ENCODE data around the gene CRYBB3.
"Not testable (repeated sequence)": the region's sequence is repeated elsewhere in the genome, so short reads cannot be mapped to it uniquely, and the experiment has no call there.

CRYBB3 gene

DNA sequence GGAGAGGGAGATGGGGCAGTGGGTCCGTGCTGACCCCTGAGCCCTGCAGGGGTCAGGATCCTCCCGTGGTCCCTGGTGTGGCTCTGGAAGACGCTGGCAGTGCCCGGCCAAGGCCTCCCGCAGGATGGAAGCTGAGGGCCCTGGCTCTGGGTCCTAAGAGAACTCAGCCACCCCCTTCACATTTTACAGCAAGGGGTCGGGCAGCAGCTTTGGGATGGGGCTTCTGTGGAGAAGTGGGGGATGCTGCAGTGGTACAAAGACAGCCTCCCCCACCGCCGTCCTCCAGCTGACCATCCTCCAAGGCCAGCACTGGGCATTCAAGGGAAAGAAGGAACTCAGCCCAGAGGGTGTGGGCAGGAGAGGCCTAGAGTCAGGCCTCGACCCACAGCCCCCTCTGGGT, 21.8 kb upstream of the CRYBB3 start:
- H3K4me3 ChIP-seq (ENCODE audit: low read depth, low read length) = no peak overlapping the region
- no peak overlapping the region for H3K27ac ChIP-seq
- no peaks in the 10 kb centered on the region for H3K27me3 ChIP-seq (replicated peaks)
- no peaks in the 10 kb centered on the region for H3K36me3 ChIP-seq (replicated peaks)
- no peak for DNase-seq
- TF ChIP-seq CTCF (IDR thresholded peaks at IDR 0.05; ENCODE audit: low read depth, low read length, missing control alignments) = no peak
- in situ Hi-C loops (cut with HindIII; ENCODE audit: low pct_ligation_motif_present, low sequenced_read_pairs) = no loop called here

GRCh38 chr22:25178348-25178747, 21.3 kb upstream of the CRYBB3 start:
- H3K27ac ChIP-seq; H3K4me3 ChIP-seq (ENCODE audit: low read depth, low read length); in situ Hi-C loops (cut with HindIII; ENCODE audit: low pct_ligation_motif_present, low sequenced_read_pairs); H3K36me3 ChIP-seq (replicated peaks); DNase-seq; H3K27me3 ChIP-seq (replicated peaks): not testable (repeated sequence)

DNA sequence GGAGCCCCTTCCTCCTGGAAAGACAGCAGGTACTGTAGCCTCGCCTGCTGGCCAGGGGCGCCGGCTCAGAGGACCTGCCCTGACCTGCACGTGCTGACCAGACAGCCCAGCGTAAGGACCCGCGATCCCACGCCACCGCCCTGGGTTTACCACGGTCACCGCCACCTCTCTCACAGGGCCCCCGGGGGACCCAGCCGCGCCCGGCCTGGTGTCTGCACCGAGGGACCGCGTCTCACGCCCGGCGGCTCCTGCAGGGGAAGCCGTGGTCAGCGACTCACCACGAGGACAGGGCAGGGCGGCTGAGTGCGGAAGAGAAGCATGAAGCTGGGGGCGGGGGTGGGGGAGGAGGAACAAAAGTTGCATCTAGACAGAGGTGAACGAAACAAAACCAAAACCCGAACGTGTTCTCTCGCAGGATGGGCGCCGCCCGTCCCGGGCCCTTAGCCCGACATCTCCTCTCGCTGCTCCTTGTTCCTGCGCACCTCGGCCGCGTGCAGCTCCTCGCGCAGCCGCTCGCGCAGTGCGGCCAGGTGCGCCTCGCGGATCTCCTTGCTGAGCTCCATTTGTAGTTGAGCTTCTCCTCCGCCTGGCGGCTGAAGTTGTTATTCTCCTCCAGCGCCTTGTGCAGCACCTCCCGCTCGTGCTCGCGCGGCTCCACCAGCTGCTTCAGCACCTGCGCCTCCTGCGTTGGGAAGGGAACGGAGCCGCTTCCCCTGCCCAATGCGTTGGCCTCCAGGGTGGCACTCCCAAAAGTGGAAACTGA, 20.6 kb upstream of the CRYBB3 start:
- H3K27me3 ChIP-seq (replicated peaks); H3K36me3 ChIP-seq (replicated peaks); H3K27ac ChIP-seq; in situ Hi-C loops (cut with HindIII; ENCODE audit: low pct_ligation_motif_present, low sequenced_read_pairs); H3K4me3 ChIP-seq (ENCODE audit: low read depth, low read length); DNase-seq: not testable (repeated sequence)

DNA sequence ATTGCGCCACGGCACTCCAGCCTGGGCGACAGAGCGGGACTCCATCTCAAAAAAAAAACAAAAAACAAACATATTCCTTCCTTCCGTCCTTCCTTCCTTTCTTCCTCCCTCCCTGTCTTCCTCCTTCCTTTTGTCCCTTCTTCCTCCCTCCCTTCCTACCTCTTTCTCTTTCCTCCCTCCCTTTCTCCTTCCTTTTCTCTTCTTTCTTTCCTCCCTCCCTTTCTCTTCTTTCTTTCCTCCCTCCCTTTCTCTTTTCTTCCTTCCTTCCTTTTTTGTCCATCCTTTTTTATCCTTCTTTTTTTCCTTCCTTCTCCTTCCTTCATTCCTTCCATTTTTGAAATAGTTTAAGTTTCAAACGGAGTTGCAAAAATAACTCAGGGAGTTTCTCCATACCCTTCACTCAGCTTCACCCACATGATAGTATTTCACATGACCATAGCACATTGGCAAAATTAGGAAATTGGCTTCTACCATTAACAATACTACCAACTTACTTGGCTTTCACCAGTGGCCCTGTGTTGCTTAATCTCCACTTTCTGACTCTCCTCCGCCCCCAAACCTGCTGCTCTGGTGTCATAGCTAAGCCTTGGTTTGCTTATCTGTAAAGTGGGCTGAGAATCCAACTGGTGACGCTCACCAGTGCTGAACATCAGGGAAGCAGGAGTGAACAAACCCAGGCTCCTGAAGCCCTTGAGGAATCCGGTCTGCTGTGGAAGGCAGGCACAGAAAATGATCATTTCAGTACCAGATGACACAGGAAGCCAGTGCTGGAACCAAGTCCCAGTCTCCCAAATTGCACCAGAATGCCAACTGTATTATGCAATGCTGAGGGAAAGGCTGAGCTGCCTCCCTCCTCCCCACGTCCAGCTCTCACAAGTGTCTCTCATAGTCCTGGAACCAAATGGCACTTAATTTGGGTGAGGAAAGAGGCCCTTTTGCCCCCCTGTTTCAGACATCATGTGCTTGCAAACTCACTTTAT, 17.2 kb upstream of the CRYBB3 start:
- DNase-seq = no peak
- no peak overlapping the region for H3K4me3 ChIP-seq (ENCODE audit: low read depth, low read length)
- in situ Hi-C loops (cut with HindIII; ENCODE audit: low pct_ligation_motif_present, low sequenced_read_pairs) = no loop called here

GRCh38 chr22:25183949-25184619, 15.6 kb upstream of the CRYBB3 start:
- TF ChIP-seq CTCF (IDR thresholded peaks at IDR 0.05; ENCODE audit: low read depth, low read length, missing control alignments) = no peak
- no peak overlapping the region for H3K4me3 ChIP-seq (ENCODE audit: low read depth, low read length)
- no peaks in the 10 kb centered on the region for H3K27me3 ChIP-seq (replicated peaks)
- H3K36me3 ChIP-seq (replicated peaks) = no peaks in the 10 kb centered on the region
- no peak overlapping the region for H3K27ac ChIP-seq
- in situ Hi-C loops (cut with HindIII; ENCODE audit: low pct_ligation_motif_present, low sequenced_read_pairs) = no loop called here
- no peak for DNase-seq

More for the DNA sequence above, 17.2 kb upstream of the CRYBB3 start:
- no peaks in the 10 kb centered on the region for H3K36me3 ChIP-seq (replicated peaks)
- no peak overlapping the region for H3K27ac ChIP-seq
- no peaks in the 10 kb centered on the region for H3K27me3 ChIP-seq (replicated peaks)
- TF ChIP-seq CTCF (IDR thresholded peaks at IDR 0.05; ENCODE audit: low read depth, low read length, missing control alignments) = no peak

GRCh38 chr22:25186140-25186539, 13.5 kb upstream of the CRYBB3 start:
- no peak overlapping the region for H3K27ac ChIP-seq
- no peak overlapping the region for H3K4me3 ChIP-seq (ENCODE audit: low read depth, low read length)
- no peak for TF ChIP-seq CTCF (IDR thresholded peaks at IDR 0.05; ENCODE audit: low read depth, low read length, missing control alignments)
- no peaks in the 10 kb centered on the region for H3K36me3 ChIP-seq (replicated peaks)
- H3K27me3 ChIP-seq (replicated peaks) = no peaks in the 10 kb centered on the region
- no peak for DNase-seq
- in situ Hi-C loops (cut with HindIII; ENCODE audit: low pct_ligation_motif_present, low sequenced_read_pairs) = no loop called here

All from brain microvascular endothelial cell (primary cell).